Parathyroid adenoma (tissue), 2 donors: ENCODE measurements around the gene GUCA1C.

Source experiments
- H2AFZ ChIP-seq: fragments of 300-600 bp; sonication (generic); one replicate; pipeline ENCODE4 v1.7.0; 2017; ENCODE audit warnings: antibody characterized with exemption, mild to moderate bottlenecking
- H3K27ac ChIP-seq: fragments of 300-600 bp; sonication (generic); one replicate; pipeline ENCODE4 v1.7.0; 2017
- H3K27me3 ChIP-seq: fragments of 300-600 bp; sonication (generic); one replicate; pipeline ENCODE4 v1.7.0; 2017; ENCODE audit warnings: low read length; ENCODE audit not compliant: control insufficient read depth, insufficient read depth
- H3K36me3 ChIP-seq: fragments of 300-600 bp; sonication (generic); one replicate; pipeline ENCODE4 v1.7.0; 2017; ENCODE audit warnings: low read length; ENCODE audit not compliant: control insufficient read depth, insufficient read depth
- H3K4me1 ChIP-seq: fragments of 300-600 bp; sonication (generic); one replicate; pipeline ENCODE4 v1.7.0; 2017; ENCODE audit warnings: control low read depth
- H3K4me2 ChIP-seq: fragments of 300-600 bp; sonication (generic); one replicate; pipeline ENCODE4 v1.7.0; 2017; ENCODE audit warnings: low read length
- H3K4me3 ChIP-seq: fragments of 300-600 bp; sonication (generic); one replicate; pipeline ENCODE4 v1.7.0; 2017; ENCODE audit warnings: low read depth, low read length
- H3K79me2 ChIP-seq: fragments of 300-600 bp; sonication (generic); one replicate; pipeline ENCODE4 v1.7.0; 2017; ENCODE audit warnings: control low read depth
- H3K9ac ChIP-seq: fragments of 300-600 bp; sonication (generic); one replicate; pipeline ENCODE4 v1.7.0; 2017; ENCODE audit warnings: mild to moderate bottlenecking
- H3K9me3 ChIP-seq: fragments of 300-600 bp; sonication (generic); one replicate; pipeline ENCODE4 v1.7.0; 2017; ENCODE audit warnings: low read length; ENCODE audit not compliant: control insufficient read depth
- TF ChIP-seq, protein P1 (sequence below): fragments of 300-600 bp; sonication (generic); IDR thresholded peaks from one replicate; pipeline ENCODE4 v1.7.0; 2017; ENCODE audit warnings: antibody characterized with exemption, mild to moderate bottlenecking
- donor health status: primary hyperparathyroidism.

Gene GUCA1C

DNA sequence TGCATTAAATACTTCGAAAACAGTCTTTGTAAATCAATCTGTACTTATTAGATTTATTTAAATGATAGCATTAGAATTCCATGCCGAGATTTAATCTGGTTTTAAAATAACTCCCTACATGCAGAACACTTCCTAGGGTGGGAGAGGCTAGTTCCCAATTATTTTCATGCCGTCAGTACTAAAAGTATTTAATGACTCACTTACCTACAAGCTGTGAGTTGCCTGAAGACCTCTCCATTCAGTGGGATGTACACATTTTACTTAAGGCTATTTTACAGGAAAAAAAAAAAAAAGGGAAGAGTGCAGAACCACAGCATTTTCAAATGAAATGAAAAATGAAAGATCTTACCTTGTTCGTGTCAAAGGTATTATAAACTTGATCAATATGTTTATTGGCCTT lies 469 bp downstream of the GUCA1C start:
- H2AFZ ChIP-seq = no peak overlapping the region
- no peaks in the 10 kb centered on the region for H3K79me2 ChIP-seq
- H3K9ac ChIP-seq = no peak overlapping the region
- H3K4me1 ChIP-seq = no peaks in the 10 kb centered on the region
- no peaks in the 10 kb centered on the region for H3K27me3 ChIP-seq
- no peaks in the 10 kb centered on the region for H3K9me3 ChIP-seq
- H3K4me3 ChIP-seq = no peak overlapping the region
- H3K36me3 ChIP-seq = no peaks in the 10 kb centered on the region
- TF ChIP-seq, protein P1, sequence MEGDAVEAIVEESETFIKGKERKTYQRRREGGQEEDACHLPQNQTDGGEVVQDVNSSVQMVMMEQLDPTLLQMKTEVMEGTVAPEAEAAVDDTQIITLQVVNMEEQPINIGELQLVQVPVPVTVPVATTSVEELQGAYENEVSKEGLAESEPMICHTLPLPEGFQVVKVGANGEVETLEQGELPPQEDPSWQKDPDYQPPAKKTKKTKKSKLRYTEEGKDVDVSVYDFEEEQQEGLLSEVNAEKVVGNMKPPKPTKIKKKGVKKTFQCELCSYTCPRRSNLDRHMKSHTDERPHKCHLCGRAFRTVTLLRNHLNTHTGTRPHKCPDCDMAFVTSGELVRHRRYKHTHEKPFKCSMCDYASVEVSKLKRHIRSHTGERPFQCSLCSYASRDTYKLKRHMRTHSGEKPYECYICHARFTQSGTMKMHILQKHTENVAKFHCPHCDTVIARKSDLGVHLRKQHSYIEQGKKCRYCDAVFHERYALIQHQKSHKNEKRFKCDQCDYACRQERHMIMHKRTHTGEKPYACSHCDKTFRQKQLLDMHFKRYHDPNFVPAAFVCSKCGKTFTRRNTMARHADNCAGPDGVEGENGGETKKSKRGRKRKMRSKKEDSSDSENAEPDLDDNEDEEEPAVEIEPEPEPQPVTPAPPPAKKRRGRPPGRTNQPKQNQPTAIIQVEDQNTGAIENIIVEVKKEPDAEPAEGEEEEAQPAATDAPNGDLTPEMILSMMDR = no peak
- H3K27ac ChIP-seq = no peak overlapping the region
- no peak overlapping the region for H3K4me2 ChIP-seq

DNA sequence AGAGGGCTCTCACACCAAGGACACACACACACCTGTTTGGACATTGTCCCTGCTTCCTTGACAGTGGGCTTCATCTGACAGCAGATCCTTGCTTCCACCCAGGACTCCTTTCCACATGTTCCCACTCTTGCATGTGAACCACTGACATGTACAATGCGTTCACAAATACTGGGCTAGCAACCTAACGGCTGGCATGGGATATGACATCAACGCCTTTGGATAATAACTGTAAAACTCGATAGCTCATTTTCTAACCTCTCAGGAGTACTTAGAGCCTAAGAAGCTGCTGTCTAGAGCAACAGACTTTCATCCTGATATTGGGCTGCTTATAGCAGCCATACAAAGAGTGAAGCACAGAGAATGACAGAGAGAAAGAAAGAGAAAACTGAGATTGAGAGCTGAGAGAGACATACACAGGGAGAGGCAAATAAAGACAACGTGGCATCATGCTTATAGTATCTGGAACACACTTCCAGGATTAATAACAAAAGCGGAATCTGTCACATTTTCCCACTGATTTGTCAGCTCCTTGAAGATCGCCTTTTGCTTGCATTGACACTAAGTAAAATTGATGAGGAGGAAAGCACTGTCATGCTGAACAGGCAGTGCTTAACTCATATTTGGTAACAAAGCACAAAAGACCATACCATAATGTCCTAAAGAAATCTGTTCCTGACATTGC lies 1.7 kb downstream of the GUCA1C start:
- Histone ChIP-seq H3K4me3 (no peak overlapping the region), H3K4me1 (no peaks in the 10 kb centered on the region)

DNA sequence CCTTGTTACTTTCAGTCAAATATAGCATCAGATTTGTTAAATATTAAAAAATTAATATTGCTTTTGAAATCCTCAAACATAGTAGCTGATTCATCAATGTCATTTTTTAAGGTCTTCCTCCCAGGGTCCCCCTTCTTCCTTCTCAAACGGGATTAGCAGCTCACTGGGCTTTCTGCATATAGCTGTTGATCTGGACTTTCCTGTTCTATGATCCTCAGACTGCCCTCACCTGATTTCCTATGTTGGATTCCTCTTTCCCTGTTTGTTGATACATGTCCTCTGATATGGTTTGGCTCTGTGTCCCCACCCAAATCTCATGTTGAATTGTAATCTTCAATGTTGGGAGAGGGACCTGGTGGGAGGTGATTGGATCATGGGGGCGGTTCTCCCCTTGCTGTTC lies 5.8 kb downstream of the GUCA1C start:
- Histone ChIP-seq H3K4me2 (no peak overlapping the region), H3K9me3 (no peaks in the 10 kb centered on the region), H3K4me3 (no peak overlapping the region), H3K27ac (no peak overlapping the region), H3K9ac (no peak overlapping the region), H3K79me2 (no peaks in the 10 kb centered on the region), H3K4me1 (no peaks in the 10 kb centered on the region), H2AFZ (no peak overlapping the region), H3K27me3 (no peaks in the 10 kb centered on the region), H3K36me3 (no peaks in the 10 kb centered on the region)
- TF ChIP-seq, protein P1 = no peak

More for the DNA sequence above, 1.7 kb downstream of the GUCA1C start:
- Histone ChIP-seq H3K27ac (no peak overlapping the region), H2AFZ (no peak overlapping the region), H3K27me3 (no peaks in the 10 kb centered on the region), H3K4me2 (no peak overlapping the region), H3K9me3 (no peaks in the 10 kb centered on the region), H3K9ac (no peak overlapping the region), H3K36me3 (no peaks in the 10 kb centered on the region), H3K79me2 (no peaks in the 10 kb centered on the region)
- TF ChIP-seq, protein P1 = no peak

DNA sequence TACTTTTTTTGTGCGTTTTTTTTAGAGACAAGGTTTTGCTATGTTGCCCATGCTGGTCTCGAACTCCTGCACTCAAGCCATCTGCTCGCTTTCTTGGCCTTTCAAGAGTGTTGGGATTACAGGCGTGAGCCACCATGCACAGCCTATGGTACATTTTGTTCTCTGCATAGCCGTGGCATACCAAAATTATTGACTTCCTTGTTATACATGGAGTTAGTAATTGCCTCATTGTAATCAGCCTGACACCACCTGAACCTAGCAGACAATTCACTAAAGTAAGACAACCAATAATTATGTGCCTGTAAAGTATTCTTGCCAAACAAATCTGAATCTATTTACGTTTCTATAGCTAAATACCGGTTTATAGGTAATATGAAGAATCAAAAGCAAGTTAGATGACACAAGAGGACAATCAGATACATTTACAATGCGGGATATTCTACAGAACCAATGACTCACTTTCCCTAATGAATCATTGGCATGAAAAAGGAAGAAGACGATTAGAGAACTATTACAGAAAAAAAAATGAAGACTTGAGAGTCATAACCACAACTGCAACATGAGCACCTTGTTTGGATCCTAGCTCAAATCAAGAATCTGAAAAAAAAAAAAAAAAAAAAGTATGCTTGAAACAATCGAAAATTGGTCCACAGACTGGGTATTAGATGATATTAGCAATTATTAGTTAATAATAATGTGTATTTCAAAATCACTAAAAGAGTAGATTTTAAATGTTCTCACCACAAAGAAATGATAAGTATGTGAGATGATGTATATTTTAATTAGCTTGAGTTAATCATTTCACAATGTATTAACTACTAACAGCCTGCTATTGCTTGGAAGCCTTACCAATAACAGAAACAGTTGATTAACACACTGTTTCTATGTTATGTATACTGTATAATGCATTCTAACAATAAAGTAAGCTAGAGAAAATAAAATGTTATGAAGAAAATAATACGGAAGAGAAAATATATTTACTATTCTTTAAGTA lies 7.1 kb downstream of the GUCA1C start:
- H3K9me3 ChIP-seq = no peaks in the 10 kb centered on the region
- no peak overlapping the region for H3K27ac ChIP-seq
- no peak overlapping the region for H3K4me2 ChIP-seq
- no peak overlapping the region for H2AFZ ChIP-seq
- H3K36me3 ChIP-seq = no peaks in the 10 kb centered on the region
- H3K4me1 ChIP-seq = no peaks in the 10 kb centered on the region
- H3K79me2 ChIP-seq = no peaks in the 10 kb centered on the region
- TF ChIP-seq, protein P1 = no peak
- no peaks in the 10 kb centered on the region for H3K27me3 ChIP-seq
- H3K4me3 ChIP-seq = no peak overlapping the region
- H3K9ac ChIP-seq = no peak overlapping the region
